HepG2 (cell line): Measurements from ENCODE around the gene SRP68. TPM values are rescaled to one million over a fixed set of nuclear protein-coding genes. Genes with fewer than 3 reads are reported as not detected.

Experiments used
- FLYWCH1 ChIP-seq: sonication (generic); formaldehyde crosslinking; IDR thresholded peaks from 2 replicates; pipeline ENCODE4 v1.8.1; 2023; ENCODE audit warnings: mild to moderate bottlenecking, missing genetic modification reagents
- HDAC1 ChIP-seq: sonication (generic); formaldehyde crosslinking; IDR thresholded peaks from 2 replicates; pipeline ENCODE4 v1.5.1; 2020; ENCODE audit warnings: mild to moderate bottlenecking, missing genetic modification reagents
- KLF13 ChIP-seq: sonication (generic); formaldehyde crosslinking; IDR thresholded peaks from 2 replicates; pipeline ENCODE4 v1.4.0; 2020; ENCODE audit warnings: mild to moderate bottlenecking, missing genetic modification reagents
- LCORL ChIP-seq, 2 experiments: fragments of 450-650 bp in 1 of 2; sonication (generic) in 1 of 2; formaldehyde crosslinking in 1 of 2; IDR thresholded peaks; 2 replicates each; pipeline versions ENCODE4 v1.5.0 to v1.6.1; 2017 to 2020; ENCODE audit warnings: antibody characterized with exemption in 1 of 2, missing genetic modification reagents in 1 of 2
- NFATC3 ChIP-seq: sonication (generic); formaldehyde crosslinking; IDR thresholded peaks from 2 replicates; pipeline ENCODE4 v1.5.1; 2020; ENCODE audit warnings: mild to moderate bottlenecking, missing genetic modification reagents
- PHF21A ChIP-seq: sonication (generic); formaldehyde crosslinking; IDR thresholded peaks from 2 replicates; pipeline ENCODE4 v1.5.0; 2020; ENCODE audit warnings: mild to moderate bottlenecking, missing genetic modification reagents
- TSC22D2 ChIP-seq: sonication (generic); formaldehyde crosslinking; IDR thresholded peaks from 2 replicates; pipeline ENCODE4 v1.5.1; 2020; ENCODE audit warnings: missing genetic modification reagents, mild to moderate bottlenecking, borderline replicate concordance
- ZBTB3 ChIP-seq: sonication (generic); formaldehyde crosslinking; IDR thresholded peaks from 2 replicates; pipeline ENCODE4 v1.4.0; 2020; ENCODE audit warnings: low read depth, mild to moderate bottlenecking, moderate library complexity, missing genetic modification reagents, borderline replicate concordance
- ZNF225 ChIP-seq: sonication (generic); formaldehyde crosslinking; IDR thresholded peaks from 2 replicates; pipeline ENCODE4 v1.4.0; 2020; ENCODE audit warnings: mild to moderate bottlenecking, missing genetic modification reagents
- ZNF282 ChIP-seq: fragments of 450-650 bp; IDR thresholded peaks from 2 replicates; pipeline ENCODE4 v1.6.1; 2018; ENCODE audit not compliant: partially characterized antibody
- ZNF33B ChIP-seq: sonication (generic); formaldehyde crosslinking; IDR thresholded peaks from 2 replicates; pipeline ENCODE4 v1.5.1; 2020; ENCODE audit warnings: mild to moderate bottlenecking, missing genetic modification reagents
- ZNF547 ChIP-seq: sonication (generic); formaldehyde crosslinking; IDR thresholded peaks from 2 replicates; pipeline ENCODE4 v1.5.1; 2020; ENCODE audit warnings: mild to moderate bottlenecking, missing genetic modification reagents
- ZNF570 ChIP-seq: sonication (generic); formaldehyde crosslinking; IDR thresholded peaks from 2 replicates; pipeline ENCODE4 v1.4.0; 2020; ENCODE audit warnings: mild to moderate bottlenecking, missing genetic modification reagents, borderline replicate concordance
- ZNF749 ChIP-seq: sonication (generic); formaldehyde crosslinking; IDR thresholded peaks from 2 replicates; pipeline ENCODE4 v1.8.0; 2022; ENCODE audit warnings: mild to moderate bottlenecking, missing genetic modification reagents, moderate library complexity, borderline replicate concordance
- ZNF891 ChIP-seq: sonication (generic); formaldehyde crosslinking; IDR thresholded peaks from 2 replicates; pipeline ENCODE4 v1.5.0; 2020; ENCODE audit warnings: mild to moderate bottlenecking, missing genetic modification reagents
- polyA plus RNA-seq, 8 experiments: library from polyadenylated mRNA; depleted of rRNA in 3 of 8; stranded (reverse) in 7 of 8; unstranded in 1 of 8; fragments of >200 nt; fragmentation: Illumina TruSeq in 4 of 8; extraction: Trizol in 4 of 8; gene quantifications; 2 replicates each; pipeline versions ENCODE4 v1.2.1 to v1.2.3, GENCODE V29; 2011 to 2016; ENCODE audit warnings: low read depth in 4 of 8, missing spikeins in 1 of 8, mixed read lengths in 1 of 8; ENCODE audit not compliant: insufficient read depth in 1 of 8
- total RNA-seq, 5 experiments: library from RNA; depleted of rRNA; stranded (reverse); fragments of >200 nt; fragmentation: Illumina TruSeq; extraction: Trizol; gene quantifications; 2 replicates each; pipeline ENCODE4 v1.2.3, GENCODE V29; 2016; ENCODE audit warnings: low read depth in 1 of 5
- TF ChIP-seq, protein P1 (sequence below): sonication (generic); formaldehyde crosslinking; IDR thresholded peaks from 2 replicates; pipeline ENCODE4 v1.4.0; 2020; ENCODE audit warnings: missing genetic modification reagents, borderline replicate concordance
- TF ChIP-seq, protein P2 (sequence below): sonication (generic); formaldehyde crosslinking; IDR thresholded peaks from 2 replicates; pipeline ENCODE4 v1.5.1; 2020; ENCODE audit warnings: mild to moderate bottlenecking, missing genetic modification reagents, moderate library complexity
- TF ChIP-seq, protein P3 (sequence below): sonication (generic); formaldehyde crosslinking; IDR thresholded peaks from 2 replicates; pipeline ENCODE4 v1.5.1; 2020; ENCODE audit warnings: mild to moderate bottlenecking, moderate library complexity, missing genetic modification reagents
- TF ChIP-seq, protein P4 (sequence below): IDR thresholded peaks from 2 replicates; pipeline ENCODE4 v1.6.1; 2016; ENCODE audit warnings: missing compliant biosample characterization, missing genetic modification reagents, borderline replicate concordance
- TF ChIP-seq, protein P5 (sequence below): sonication (generic); formaldehyde crosslinking; IDR thresholded peaks from 2 replicates; pipeline ENCODE4 v1.8.0; 2022; ENCODE audit warnings: mild to moderate bottlenecking, missing genetic modification reagents, moderate library complexity

The SRP68 gene
- total and polyA plus RNA-seq, 2 of the 13 experiments (the other 11 are each of a cell fraction or from before 2014, with no cell fraction given) = 39.8 to 74.3 TPM

DNA sequence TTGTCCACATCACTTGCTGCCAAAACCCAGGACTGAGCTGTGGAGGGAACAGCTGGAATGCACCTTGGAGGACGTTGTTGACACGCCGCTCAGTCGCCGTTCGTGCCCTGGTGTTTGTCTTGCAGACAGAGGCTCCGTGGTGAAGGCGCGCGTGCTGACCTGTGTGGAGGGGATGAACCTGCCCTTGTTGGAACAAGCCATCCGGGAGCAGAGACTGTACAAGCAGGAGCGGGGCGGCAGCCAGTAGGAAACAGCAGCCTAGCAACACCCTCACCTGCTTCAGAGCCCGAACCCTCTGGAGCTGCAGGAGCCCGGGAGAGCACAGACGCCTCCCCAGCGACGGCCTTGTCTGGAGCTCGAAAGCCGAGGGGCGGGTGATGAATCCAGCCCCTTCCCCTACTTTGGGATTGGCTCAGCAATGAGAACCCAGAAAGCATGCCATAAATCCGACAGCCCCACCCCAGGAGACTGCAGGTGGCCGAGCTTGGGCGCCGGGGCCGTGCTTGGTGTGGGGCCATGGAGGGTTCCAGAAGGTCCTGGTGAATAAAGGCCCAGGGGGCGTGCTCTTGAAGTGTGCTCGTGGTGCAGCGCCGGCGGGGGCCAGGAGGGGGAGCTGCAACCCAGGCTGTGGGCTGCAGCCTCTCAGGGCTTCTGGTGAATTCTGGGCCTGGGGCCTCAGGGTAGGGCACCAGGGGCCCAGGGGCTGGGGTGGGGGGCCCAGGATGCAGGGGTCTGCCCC, 72.1 kb downstream of the SRP68 start (continued):
- TF ChIP-seq ZBTB3 (CRISPR knock-in tag) = no peak
- TF ChIP-seq TSC22D2 (CRISPR knock-in tag) = peak; percentile 67; the same call in 1 of the 2 replicates
- peak; percentile 92 for TF ChIP-seq ZNF547
- peak; percentile 49; the same call in 1 of the 2 replicates for TF ChIP-seq HDAC1 (CRISPR knock-in tag)
- TF ChIP-seq, protein P1, sequence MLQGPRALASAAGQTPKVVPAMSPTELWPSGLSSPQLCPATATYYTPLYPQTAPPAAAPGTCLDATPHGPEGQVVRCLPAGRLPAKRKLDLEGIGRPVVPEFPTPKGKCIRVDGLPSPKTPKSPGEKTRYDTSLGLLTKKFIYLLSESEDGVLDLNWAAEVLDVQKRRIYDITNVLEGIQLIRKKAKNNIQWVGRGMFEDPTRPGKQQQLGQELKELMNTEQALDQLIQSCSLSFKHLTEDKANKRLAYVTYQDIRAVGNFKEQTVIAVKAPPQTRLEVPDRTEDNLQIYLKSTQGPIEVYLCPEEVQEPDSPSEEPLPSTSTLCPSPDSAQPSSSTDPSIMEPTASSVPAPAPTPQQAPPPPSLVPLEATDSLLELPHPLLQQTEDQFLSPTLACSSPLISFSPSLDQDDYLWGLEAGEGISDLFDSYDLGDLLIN = no peak
- TF ChIP-seq FLYWCH1 (CRISPR knock-in tag) = no peak
- TF ChIP-seq ZNF225 (CRISPR knock-in tag) = peak; percentile 24; the same call in 1 of the 2 replicates
- TF ChIP-seq ZNF282 = no peak
- TF ChIP-seq, protein P2, sequence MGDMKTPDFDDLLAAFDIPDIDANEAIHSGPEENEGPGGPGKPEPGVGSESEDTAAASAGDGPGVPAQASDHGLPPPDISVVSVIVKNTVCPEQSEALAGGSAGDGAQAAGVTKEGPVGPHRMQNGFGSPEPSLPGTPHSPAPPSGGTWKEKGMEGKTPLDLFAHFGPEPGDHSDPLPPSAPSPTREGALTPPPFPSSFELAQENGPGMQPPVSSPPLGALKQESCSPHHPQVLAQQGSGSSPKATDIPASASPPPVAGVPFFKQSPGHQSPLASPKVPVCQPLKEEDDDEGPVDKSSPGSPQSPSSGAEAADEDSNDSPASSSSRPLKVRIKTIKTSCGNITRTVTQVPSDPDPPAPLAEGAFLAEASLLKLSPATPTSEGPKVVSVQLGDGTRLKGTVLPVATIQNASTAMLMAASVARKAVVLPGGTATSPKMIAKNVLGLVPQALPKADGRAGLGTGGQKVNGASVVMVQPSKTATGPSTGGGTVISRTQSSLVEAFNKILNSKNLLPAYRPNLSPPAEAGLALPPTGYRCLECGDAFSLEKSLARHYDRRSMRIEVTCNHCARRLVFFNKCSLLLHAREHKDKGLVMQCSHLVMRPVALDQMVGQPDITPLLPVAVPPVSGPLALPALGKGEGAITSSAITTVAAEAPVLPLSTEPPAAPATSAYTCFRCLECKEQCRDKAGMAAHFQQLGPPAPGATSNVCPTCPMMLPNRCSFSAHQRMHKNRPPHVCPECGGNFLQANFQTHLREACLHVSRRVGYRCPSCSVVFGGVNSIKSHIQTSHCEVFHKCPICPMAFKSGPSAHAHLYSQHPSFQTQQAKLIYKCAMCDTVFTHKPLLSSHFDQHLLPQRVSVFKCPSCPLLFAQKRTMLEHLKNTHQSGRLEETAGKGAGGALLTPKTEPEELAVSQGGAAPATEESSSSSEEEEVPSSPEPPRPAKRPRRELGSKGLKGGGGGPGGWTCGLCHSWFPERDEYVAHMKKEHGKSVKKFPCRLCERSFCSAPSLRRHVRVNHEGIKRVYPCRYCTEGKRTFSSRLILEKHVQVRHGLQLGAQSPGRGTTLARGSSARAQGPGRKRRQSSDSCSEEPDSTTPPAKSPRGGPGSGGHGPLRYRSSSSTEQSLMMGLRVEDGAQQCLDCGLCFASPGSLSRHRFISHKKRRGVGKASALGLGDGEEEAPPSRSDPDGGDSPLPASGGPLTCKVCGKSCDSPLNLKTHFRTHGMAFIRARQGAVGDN (CRISPR knock-in tag) = peak; percentile 99
- TF ChIP-seq, protein P3, sequence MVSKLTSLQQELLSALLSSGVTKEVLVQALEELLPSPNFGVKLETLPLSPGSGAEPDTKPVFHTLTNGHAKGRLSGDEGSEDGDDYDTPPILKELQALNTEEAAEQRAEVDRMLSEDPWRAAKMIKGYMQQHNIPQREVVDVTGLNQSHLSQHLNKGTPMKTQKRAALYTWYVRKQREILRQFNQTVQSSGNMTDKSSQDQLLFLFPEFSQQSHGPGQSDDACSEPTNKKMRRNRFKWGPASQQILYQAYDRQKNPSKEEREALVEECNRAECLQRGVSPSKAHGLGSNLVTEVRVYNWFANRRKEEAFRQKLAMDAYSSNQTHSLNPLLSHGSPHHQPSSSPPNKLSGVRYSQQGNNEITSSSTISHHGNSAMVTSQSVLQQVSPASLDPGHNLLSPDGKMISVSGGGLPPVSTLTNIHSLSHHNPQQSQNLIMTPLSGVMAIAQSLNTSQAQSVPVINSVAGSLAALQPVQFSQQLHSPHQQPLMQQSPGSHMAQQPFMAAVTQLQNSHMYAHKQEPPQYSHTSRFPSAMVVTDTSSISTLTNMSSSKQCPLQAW = no peak; the same call in 1 of the 2 replicates
- TF ChIP-seq, protein P4, sequence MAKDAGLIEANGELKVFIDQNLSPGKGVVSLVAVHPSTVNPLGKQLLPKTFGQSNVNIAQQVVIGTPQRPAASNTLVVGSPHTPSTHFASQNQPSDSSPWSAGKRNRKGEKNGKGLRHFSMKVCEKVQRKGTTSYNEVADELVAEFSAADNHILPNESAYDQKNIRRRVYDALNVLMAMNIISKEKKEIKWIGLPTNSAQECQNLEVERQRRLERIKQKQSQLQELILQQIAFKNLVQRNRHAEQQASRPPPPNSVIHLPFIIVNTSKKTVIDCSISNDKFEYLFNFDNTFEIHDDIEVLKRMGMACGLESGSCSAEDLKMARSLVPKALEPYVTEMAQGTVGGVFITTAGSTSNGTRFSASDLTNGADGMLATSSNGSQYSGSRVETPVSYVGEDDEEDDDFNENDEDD (CRISPR knock-in tag) = peak; percentile 43; the same call in 1 of the 2 replicates
- TF ChIP-seq PHF21A (CRISPR knock-in tag) = peak; percentile 13; the same call in 1 of the 2 replicates
- TF ChIP-seq NFATC3 (CRISPR knock-in tag) = 0 out of 2 replicates have a peak, but pooled peaks have one; percentile 37
- TF ChIP-seq ZNF749 (CRISPR knock-in tag) = peak; percentile 67; the same call in 1 of the 2 replicates
- TF ChIP-seq KLF13 (CRISPR knock-in tag) = no peak
- TF ChIP-seq LCORL (IDR thresholded peaks at IDR 0.05) = no peak
- TF ChIP-seq LCORL (CRISPR knock-in tag; IDR thresholded peaks at IDR 0.05) = peak; percentile 89
- TF ChIP-seq ZNF891 (CRISPR knock-in tag) = peak; percentile 58
- no peak for TF ChIP-seq ZNF570 (CRISPR knock-in tag)
- TF ChIP-seq ZNF33B = no peak; the same call in 1 of the 2 replicates
- TF ChIP-seq, protein P5, sequence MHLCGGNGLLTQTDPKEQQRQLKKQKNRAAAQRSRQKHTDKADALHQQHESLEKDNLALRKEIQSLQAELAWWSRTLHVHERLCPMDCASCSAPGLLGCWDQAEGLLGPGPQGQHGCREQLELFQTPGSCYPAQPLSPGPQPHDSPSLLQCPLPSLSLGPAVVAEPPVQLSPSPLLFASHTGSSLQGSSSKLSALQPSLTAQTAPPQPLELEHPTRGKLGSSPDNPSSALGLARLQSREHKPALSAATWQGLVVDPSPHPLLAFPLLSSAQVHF (CRISPR knock-in tag) = no peak
